HG02852 (cell line): ENCODE results near the gene TATDN3.
"Not testable (repeated sequence)": the region's sequence is repeated elsewhere in the genome, so short reads cannot be mapped to it uniquely, and the experiment has no call there.

Source experiments
- ATAC-seq: cut with Tn5 transposase; IDR thresholded peaks from one replicate; pipeline ENCODE4 v1.9.1; 2021; ENCODE audit warnings: mild to moderate bottlenecking, moderate library complexity; ENCODE audit not compliant: unreplicated experiment

TATDN3 gene

GRCh38 chr1:212774584-212774983 is 17.1 kb upstream of the TATDN3 start:
- ATAC-seq = no peak

- no peak for ATAC-seq
These were observed 16.5 kb upstream of the TATDN3 start for GRCh38 chr1:212775241-212775640.

- no peak for ATAC-seq
These were observed 14.5 kb upstream of the TATDN3 start for GRCh38 chr1:212777151-212777550.

- ATAC-seq = not testable (repeated sequence)
These were observed 12.6 kb upstream of the TATDN3 start for GRCh38 chr1:212779086-212779485.

- no peak for ATAC-seq
These were observed 10.9 kb upstream of the TATDN3 start for GRCh38 chr1:212780759-212781158.

- no peak for ATAC-seq
These were observed 10.5 kb upstream of the TATDN3 start for GRCh38 chr1:212781225-212781624.

GRCh38 chr1:212782422-212783154 is 9.1 kb upstream of the TATDN3 start:
- no peak for ATAC-seq

- no peak for ATAC-seq
These were observed 7.7 kb upstream of the TATDN3 start for GRCh38 chr1:212783976-212784375.

GRCh38 chr1:212785871-212786270 is 5.8 kb upstream of the TATDN3 start:
- no peak for ATAC-seq

- ATAC-seq = peak; percentile 27
These were observed 426 bp upstream of the TATDN3 start for GRCh38 chr1:212791261-212791675.

GRCh38 chr1:212792396-212792908 is 758 bp downstream of the TATDN3 start:
- no peak for ATAC-seq

GRCh38 chr1:212794561-212795014 is 2.9 kb downstream of the TATDN3 start:
- peak; percentile 83 for ATAC-seq

GRCh38 chr1:212797681-212798080 is 6.0 kb downstream of the TATDN3 start:
- ATAC-seq = no peak

- no peak for ATAC-seq
These were observed 14.1 kb downstream of the TATDN3 start for GRCh38 chr1:212805767-212806166.

- no peak for ATAC-seq
These were observed 23.0 kb downstream of the TATDN3 start for GRCh38 chr1:212814537-212815334.

GRCh38 chr1:212816567-212817278 is 25.0 kb downstream of the TATDN3 start:
- ATAC-seq = no peak

GRCh38 chr1:212819726-212820125 is 28.0 kb downstream of the TATDN3 start:
- peak; percentile 69 for ATAC-seq

GRCh38 chr1:212820969-212821368 is 29.3 kb downstream of the TATDN3 start:
- ATAC-seq = no peak

GRCh38 chr1:212822956-212823355 is 31.3 kb downstream of the TATDN3 start:
- ATAC-seq = no peak

GRCh38 chr1:212824201-212824600 is 32.5 kb downstream of the TATDN3 start:
- no peak for ATAC-seq

- ATAC-seq = no peak
These were observed 34.2 kb downstream of the TATDN3 start for GRCh38 chr1:212825798-212826452.
